ENCODE measurements around the gene AGT. TPM values are rescaled to one million over a fixed set of nuclear protein-coding genes. Genes with fewer than 3 reads are reported as not detected.

AGT gene
- total RNA-seq, 4 donors from 2014 or later = 5.0 to 16.0 (median 8.4) TPM

DNA sequence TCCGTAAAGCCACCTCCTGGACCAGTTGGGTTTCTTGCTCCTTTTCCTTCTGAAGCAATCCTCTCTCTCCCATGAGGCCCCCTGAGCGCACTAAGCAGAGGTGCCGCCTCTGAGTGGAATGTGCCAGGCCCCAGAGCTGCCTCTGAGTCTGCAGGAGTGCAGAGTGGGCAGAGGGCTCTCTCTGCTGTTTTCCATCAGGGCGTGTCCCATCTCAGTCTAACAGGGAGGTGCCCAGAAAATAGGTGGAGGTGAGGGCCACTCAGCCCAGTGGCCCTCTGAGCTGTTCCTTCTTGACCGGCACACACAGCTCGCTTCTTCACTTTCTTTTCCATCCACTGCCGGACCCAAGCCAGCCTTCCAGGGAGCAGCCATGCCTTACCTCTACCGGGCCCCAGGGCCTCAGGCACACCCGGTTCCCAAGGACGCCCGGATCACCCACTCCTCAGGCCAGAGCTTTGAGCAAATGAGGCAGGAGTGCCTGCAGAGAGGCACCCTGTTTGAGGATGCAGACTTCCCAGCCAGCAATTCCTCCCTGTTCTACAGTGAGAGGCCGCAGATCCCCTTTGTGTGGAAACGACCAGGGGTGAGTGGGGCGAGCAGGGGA is 33.3 kb upstream of the AGT start, which contains the start of gene CAPN9:
TSS of gene CAPN9 (plus strand) at position 262 of the 604 bp plus-strand sequence. CDS start at position 371, 109 bp downstream.
- no peak for ATAC-seq
- 65 to 90% methylated on average over 2 to 5 of the region's 14 CpGs for WGBS, 2 donors (ENCODE audit: low coverage in 1 of 2)
- no peaks in the 10 kb centered on the region for H3K4me1 ChIP-seq
- TF ChIP-seq POLR2A (IDR thresholded peaks at IDR 0.05) (no peak), EP300 (IDR thresholded peaks at IDR 0.05) (no peak), POLR2AphosphoS5 (IDR thresholded peaks at IDR 0.05) (no peak)
- TF ChIP-seq, protein P1, sequence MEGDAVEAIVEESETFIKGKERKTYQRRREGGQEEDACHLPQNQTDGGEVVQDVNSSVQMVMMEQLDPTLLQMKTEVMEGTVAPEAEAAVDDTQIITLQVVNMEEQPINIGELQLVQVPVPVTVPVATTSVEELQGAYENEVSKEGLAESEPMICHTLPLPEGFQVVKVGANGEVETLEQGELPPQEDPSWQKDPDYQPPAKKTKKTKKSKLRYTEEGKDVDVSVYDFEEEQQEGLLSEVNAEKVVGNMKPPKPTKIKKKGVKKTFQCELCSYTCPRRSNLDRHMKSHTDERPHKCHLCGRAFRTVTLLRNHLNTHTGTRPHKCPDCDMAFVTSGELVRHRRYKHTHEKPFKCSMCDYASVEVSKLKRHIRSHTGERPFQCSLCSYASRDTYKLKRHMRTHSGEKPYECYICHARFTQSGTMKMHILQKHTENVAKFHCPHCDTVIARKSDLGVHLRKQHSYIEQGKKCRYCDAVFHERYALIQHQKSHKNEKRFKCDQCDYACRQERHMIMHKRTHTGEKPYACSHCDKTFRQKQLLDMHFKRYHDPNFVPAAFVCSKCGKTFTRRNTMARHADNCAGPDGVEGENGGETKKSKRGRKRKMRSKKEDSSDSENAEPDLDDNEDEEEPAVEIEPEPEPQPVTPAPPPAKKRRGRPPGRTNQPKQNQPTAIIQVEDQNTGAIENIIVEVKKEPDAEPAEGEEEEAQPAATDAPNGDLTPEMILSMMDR (IDR thresholded peaks at IDR 0.05) = no peak
- no peak within 1 kb of the TSS for H3K4me3 ChIP-seq
- no peak within 1 kb of the TSS for H3K27ac ChIP-seq
- H3K27me3 ChIP-seq = no peaks in the 10 kb centered on the region
- no peaks in the 10 kb centered on the region for H3K36me3 ChIP-seq
- H3K9me3 ChIP-seq = no peaks in the 10 kb centered on the region

DNA sequence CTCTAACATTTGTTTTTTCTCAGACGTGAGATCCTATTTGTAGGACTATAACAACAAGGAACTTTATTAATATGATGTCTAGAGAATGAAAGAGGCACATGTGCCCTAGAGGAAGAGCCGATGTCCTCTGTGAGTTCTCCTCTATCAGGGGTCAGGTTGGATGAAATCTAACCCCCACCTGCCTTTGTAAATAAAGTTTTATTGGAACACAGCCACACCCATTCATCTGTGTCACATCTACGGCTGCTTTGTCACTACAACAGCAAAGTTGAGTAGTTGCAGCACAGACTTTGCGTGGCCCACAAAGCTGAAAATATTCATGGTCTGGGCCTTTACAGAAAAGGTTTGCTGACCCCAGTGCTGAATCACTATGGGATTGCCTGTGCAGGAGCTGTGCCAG is 32.7 kb upstream of the AGT start:
- Histone ChIP-seq H3K36me3 (no peaks in the 10 kb centered on the region), H3K4me1 (no peaks in the 10 kb centered on the region), H3K9me3 (no peaks in the 10 kb centered on the region), H3K4me3 (no peak overlapping the region), H3K27ac (no peak overlapping the region), H3K27me3 (no peaks in the 10 kb centered on the region)
- TF ChIP-seq, protein P1 (IDR thresholded peaks at IDR 0.05) = no peak
- no peak for TF ChIP-seq POLR2AphosphoS5 (IDR thresholded peaks at IDR 0.05)
- no peak for TF ChIP-seq EP300 (IDR thresholded peaks at IDR 0.05)
- TF ChIP-seq POLR2A (IDR thresholded peaks at IDR 0.05) = no peak
- ATAC-seq = no peak
- WGBS, 2 donors (ENCODE audit: low coverage in 1 of 2) = 67 to 87% methylated on average over 1 to 4 of the region's 4 CpGs

DNA sequence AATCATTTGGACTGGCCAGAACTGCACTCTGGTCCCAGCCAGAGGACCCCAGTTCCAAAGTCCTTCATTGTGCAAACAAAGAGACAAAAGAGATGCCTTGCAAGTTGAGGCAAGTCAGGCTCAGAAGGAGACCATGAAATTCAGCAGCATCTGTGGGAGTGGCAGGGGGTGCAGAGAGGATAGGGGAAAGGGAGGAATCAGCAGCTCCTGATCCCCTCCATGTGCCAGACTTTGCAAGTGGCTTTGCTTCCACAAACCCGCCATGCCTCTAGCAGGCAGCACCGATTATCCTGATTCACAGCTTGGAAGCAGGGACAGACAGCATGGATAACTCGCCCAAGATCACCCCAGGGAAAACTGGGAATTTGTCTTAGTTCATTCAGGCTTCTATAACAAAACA is 31.1 kb upstream of the AGT start:
- whole genome bisulfite sequencing, 2 donors (ENCODE audit: low coverage in 1 of 2) = 60% methylated on average over 3 of the region's 3 CpGs; no CpG with 5 or more reads in 1 of the 2 donors
- no peak overlapping the region for H3K27ac ChIP-seq

DNA sequence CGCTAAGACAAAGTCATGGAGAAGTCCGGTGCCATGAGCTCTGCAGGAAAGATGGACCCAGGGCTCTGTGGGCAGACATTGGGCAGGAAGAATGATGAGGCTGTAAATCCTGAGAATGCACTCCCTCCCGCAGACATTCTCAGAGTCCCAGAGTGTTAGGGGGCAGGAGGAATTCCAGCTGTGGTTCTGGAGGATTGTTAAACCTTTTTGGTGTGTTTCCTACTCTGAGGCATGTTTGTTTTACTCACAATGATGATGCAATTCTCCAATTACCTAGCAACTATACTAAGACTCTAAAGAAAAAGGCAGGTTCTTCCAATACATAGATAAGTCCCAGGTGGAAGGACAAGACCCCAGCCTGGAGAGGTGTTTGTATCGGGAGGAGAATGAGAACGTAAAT is 30.5 kb upstream of the AGT start:
- H3K36me3 ChIP-seq = no peaks in the 10 kb centered on the region
- WGBS, 2 donors (ENCODE audit: low coverage in 1 of 2) = 50 to 52% methylated on average over 2 to 4 of the region's 5 CpGs
- ATAC-seq = no peak
- TF ChIP-seq EP300 (IDR thresholded peaks at IDR 0.05) = no peak
- TF ChIP-seq, protein P1 (IDR thresholded peaks at IDR 0.05) = no peak
- no peak for TF ChIP-seq POLR2AphosphoS5 (IDR thresholded peaks at IDR 0.05)
- no peak for TF ChIP-seq POLR2A (IDR thresholded peaks at IDR 0.05)
- no peak overlapping the region for H3K27ac ChIP-seq
- no peak overlapping the region for H3K4me3 ChIP-seq
- H3K27me3 ChIP-seq = no peaks in the 10 kb centered on the region
- H3K4me1 ChIP-seq = no peaks in the 10 kb centered on the region
- H3K9me3 ChIP-seq = no peaks in the 10 kb centered on the region

More for the DNA sequence above, 31.1 kb upstream of the AGT start:
- Histone ChIP-seq H3K9me3 (no peaks in the 10 kb centered on the region), H3K36me3 (no peaks in the 10 kb centered on the region), H3K4me1 (no peaks in the 10 kb centered on the region), H3K4me3 (no peak overlapping the region), H3K27me3 (no peaks in the 10 kb centered on the region)
- TF ChIP-seq, protein P1 (IDR thresholded peaks at IDR 0.05) = no peak
- TF ChIP-seq EP300 (IDR thresholded peaks at IDR 0.05) (no peak), POLR2A (IDR thresholded peaks at IDR 0.05) (no peak), POLR2AphosphoS5 (IDR thresholded peaks at IDR 0.05) (no peak)
- ATAC-seq = no peak

DNA sequence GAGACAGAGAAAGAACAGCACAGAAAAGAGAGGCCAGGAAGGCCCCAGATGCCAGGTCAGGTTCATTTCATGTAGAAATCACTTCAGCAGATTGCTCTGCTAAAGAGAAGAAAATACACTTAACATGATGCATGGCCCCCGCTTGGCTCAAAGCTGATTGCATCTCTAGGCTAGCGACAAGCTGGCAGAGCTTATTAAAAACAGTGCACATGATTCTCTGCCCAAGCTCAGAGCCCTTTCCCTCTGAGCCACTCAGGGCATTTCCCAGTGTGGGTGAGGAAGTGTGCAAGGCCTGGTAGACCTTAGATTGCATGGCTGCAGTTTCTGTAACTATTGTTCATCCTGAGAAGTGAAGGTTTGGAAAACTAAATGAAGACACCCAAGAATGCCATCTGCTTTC is 30.0 kb upstream of the AGT start:
- WGBS, 2 donors (ENCODE audit: low coverage in 1 of 2) = 71% methylated on average over 1 of the region's 2 CpGs; no CpG with 5 or more reads in 1 of the 2 donors

More for the DNA sequence above, 30.0 kb upstream of the AGT start:
- Histone ChIP-seq H3K36me3 (no peaks in the 10 kb centered on the region), H3K9me3 (no peaks in the 10 kb centered on the region), H3K27me3 (no peaks in the 10 kb centered on the region), H3K27ac (no peak overlapping the region), H3K4me3 (no peak overlapping the region), H3K4me1 (no peaks in the 10 kb centered on the region)
- TF ChIP-seq EP300 (IDR thresholded peaks at IDR 0.05) = no peak
- TF ChIP-seq POLR2AphosphoS5 (IDR thresholded peaks at IDR 0.05) = no peak
- TF ChIP-seq, protein P1 (IDR thresholded peaks at IDR 0.05) = no peak
- TF ChIP-seq POLR2A (IDR thresholded peaks at IDR 0.05) = no peak
- ATAC-seq = no peak

Data from gastroesophageal sphincter (tissue), 4 donors.